GM12878 (cell line): ENCODE data around the gene HSD17B12.

Experiments
- EP300 ChIP-seq, 2 experiments: fragments of 150-350 bp in 1 of 2; IDR thresholded peaks; 2 replicates each; pipeline ENCODE4 v1.6.1; 2011 to 2012; ENCODE audit warnings: low read depth in 2 of 2, low read length in 2 of 2, borderline replicate concordance in 1 of 2, improper control_type of control experiment in 1 of 2, inconsistent platforms in 1 of 2; ENCODE audit not compliant: control insufficient read depth in 1 of 2
- ESRRA ChIP-seq: IDR thresholded peaks from 2 replicates; pipeline ENCODE4 v1.6.1; 2012; ENCODE audit warnings: mild to moderate bottlenecking, low read length, improper control_type of control experiment
- JUNB ChIP-seq: IDR thresholded peaks from 2 replicates; pipeline ENCODE4 v1.6.1; 2016; ENCODE audit warnings: antibody characterized with exemption, mild to moderate bottlenecking
- SIN3A ChIP-seq: IDR thresholded peaks from 2 replicates; pipeline ENCODE4 v1.6.1; 2012; ENCODE audit warnings: low read depth, low read length, improper control_type of control experiment
- TF ChIP-seq, protein P1 (sequence below): IDR thresholded peaks from 2 replicates; pipeline ENCODE4 v1.6.1; 2011; ENCODE audit warnings: low read depth, low read length, improper control_type of control experiment, borderline replicate concordance
- TF ChIP-seq, protein P2 (sequence below), 3 experiments: IDR thresholded peaks in 2 of 3; conservative IDR thresholded peaks in 1 of 3; 2 replicates each; pipeline ENCODE4 v1.5.1; 2011; ENCODE audit warnings: low read depth in 3 of 3, low read length in 3 of 3, mild to moderate bottlenecking in 3 of 3, control low read depth in 2 of 3, moderate library complexity in 2 of 3, inconsistent platforms in 1 of 3, mixed read lengths in 1 of 3; ENCODE audit not compliant: control insufficient read depth in 2 of 3, insufficient read depth in 1 of 3; ENCODE audit errors: extremely low read depth in 1 of 3
- TF ChIP-seq, protein P3 (sequence below): IDR thresholded peaks from 2 replicates; pipeline ENCODE4 v1.6.1; 2011; ENCODE audit warnings: borderline replicate concordance, low read depth, mild to moderate bottlenecking, moderate library complexity, mixed read lengths, low read length; ENCODE audit not compliant: insufficient read depth; ENCODE audit errors: extremely low read length
- TF ChIP-seq, protein P4 (sequence below): fragments of 450-650 bp; IDR thresholded peaks from 2 replicates; pipeline ENCODE4 v1.6.1; 2017; ENCODE audit warnings: mild to moderate bottlenecking

DNA sequence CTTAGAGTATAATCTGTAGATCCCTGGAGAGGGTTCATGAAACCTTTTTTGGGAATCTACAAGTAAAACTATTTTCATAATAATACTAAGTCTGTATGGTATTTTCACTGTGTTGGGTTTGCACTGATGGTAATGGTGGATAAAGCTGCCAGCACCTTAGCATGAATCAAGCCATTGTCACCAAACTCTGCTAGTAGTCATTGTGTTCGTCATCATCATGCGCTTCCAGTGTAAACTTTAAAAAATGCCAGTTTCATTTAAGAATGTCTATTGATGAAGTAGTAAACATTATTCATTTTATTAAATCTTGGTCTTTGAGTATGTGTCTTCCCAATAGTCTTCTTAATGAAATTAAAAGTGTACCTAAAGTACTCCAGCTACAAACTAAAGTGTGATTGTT, 215.1 kb downstream of the HSD17B12 start:
- TF ChIP-seq ESRRA (no peak), EP300 (IDR thresholded peaks at IDR 0.05; ENCODE audit: borderline replicate concordance in 1 of 2, control insufficient read depth in 1 of 2, low read depth in 2 of 2, low read length in 2 of 2) (no peak), JUNB (no peak), SIN3A (no peak)
- TF ChIP-seq, protein P1, sequence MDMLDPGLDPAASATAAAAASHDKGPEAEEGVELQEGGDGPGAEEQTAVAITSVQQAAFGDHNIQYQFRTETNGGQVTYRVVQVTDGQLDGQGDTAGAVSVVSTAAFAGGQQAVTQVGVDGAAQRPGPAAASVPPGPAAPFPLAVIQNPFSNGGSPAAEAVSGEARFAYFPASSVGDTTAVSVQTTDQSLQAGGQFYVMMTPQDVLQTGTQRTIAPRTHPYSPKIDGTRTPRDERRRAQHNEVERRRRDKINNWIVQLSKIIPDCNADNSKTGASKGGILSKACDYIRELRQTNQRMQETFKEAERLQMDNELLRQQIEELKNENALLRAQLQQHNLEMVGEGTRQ, result no peak
- TF ChIP-seq, protein P2, sequence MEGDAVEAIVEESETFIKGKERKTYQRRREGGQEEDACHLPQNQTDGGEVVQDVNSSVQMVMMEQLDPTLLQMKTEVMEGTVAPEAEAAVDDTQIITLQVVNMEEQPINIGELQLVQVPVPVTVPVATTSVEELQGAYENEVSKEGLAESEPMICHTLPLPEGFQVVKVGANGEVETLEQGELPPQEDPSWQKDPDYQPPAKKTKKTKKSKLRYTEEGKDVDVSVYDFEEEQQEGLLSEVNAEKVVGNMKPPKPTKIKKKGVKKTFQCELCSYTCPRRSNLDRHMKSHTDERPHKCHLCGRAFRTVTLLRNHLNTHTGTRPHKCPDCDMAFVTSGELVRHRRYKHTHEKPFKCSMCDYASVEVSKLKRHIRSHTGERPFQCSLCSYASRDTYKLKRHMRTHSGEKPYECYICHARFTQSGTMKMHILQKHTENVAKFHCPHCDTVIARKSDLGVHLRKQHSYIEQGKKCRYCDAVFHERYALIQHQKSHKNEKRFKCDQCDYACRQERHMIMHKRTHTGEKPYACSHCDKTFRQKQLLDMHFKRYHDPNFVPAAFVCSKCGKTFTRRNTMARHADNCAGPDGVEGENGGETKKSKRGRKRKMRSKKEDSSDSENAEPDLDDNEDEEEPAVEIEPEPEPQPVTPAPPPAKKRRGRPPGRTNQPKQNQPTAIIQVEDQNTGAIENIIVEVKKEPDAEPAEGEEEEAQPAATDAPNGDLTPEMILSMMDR (IDR thresholded peaks at IDR 0.05 in 2 of 3, conservative IDR thresholded peaks at IDR 0.05 in 1 of 3; ENCODE audit: control insufficient read depth in 2 of 3, extremely low read depth in 1 of 3, insufficient read depth in 1 of 3, low read depth in 3 of 3, low read length in 3 of 3), result no peak
- TF ChIP-seq, protein P3, sequence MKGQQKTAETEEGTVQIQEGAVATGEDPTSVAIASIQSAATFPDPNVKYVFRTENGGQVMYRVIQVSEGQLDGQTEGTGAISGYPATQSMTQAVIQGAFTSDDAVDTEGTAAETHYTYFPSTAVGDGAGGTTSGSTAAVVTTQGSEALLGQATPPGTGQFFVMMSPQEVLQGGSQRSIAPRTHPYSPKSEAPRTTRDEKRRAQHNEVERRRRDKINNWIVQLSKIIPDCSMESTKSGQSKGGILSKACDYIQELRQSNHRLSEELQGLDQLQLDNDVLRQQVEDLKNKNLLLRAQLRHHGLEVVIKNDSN, result no peak
- TF ChIP-seq, protein P4, sequence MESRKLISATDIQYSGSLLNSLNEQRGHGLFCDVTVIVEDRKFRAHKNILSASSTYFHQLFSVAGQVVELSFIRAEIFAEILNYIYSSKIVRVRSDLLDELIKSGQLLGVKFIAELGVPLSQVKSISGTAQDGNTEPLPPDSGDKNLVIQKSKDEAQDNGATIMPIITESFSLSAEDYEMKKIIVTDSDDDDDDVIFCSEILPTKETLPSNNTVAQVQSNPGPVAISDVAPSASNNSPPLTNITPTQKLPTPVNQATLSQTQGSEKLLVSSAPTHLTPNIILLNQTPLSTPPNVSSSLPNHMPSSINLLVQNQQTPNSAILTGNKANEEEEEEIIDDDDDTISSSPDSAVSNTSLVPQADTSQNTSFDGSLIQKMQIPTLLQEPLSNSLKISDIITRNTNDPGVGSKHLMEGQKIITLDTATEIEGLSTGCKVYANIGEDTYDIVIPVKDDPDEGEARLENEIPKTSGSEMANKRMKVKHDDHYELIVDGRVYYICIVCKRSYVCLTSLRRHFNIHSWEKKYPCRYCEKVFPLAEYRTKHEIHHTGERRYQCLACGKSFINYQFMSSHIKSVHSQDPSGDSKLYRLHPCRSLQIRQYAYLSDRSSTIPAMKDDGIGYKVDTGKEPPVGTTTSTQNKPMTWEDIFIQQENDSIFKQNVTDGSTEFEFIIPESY, result no peak
